Measurements from ENCODE around the gene RAVER2. TPM values are rescaled to one million over a fixed set of nuclear protein-coding genes. Genes with fewer than 3 reads are reported as not detected.

RAVER2 gene
- polyA plus RNA-seq, 3 donors: 0.38 to 1.3 (median 0.69) TPM

- H3K27ac ChIP-seq (ENCODE audit: low read depth in 1 of 2, low read length in 2 of 2): no peak overlapping the region
- H4K20me1 ChIP-seq (ENCODE audit: insufficient read depth, low read length): no peaks in the 10 kb centered on the region
- H3K4me3 ChIP-seq (replicated peaks in 1 of 3; ENCODE audit: low read depth in 2 of 3, low read length in 3 of 3): no peak overlapping the region
- H3K4me1 ChIP-seq (ENCODE audit: control insufficient read depth in 1 of 2, insufficient read depth in 2 of 2, low read length in 2 of 2): no peaks in the 10 kb centered on the region
- no peak overlapping the region for H2AFZ ChIP-seq (ENCODE audit: insufficient read depth, low read depth, low read length, poor library complexity, severe bottlenecking)
- no peaks in the 10 kb centered on the region for H3K9me3 ChIP-seq (replicated peaks in 1 of 2; ENCODE audit: control insufficient read depth in 1 of 2, insufficient read depth in 1 of 2, low read length in 2 of 2)
- H3K79me2 ChIP-seq (ENCODE audit: insufficient read depth, low read length): no peaks in the 10 kb centered on the region
- peaks cover 3 to 4% of the 10 kb centered on the region in 2 donors for H3K36me3 Mint-ChIP-seq
- H3K4me3 Mint-ChIP-seq: no peak overlapping the region
- no peaks in the 10 kb centered on the region for H3K36me3 ChIP-seq (replicated peaks in 1 of 2; ENCODE audit: control insufficient read depth in 1 of 2, insufficient read depth in 2 of 2, low read length in 2 of 2)
- intact Hi-C loops (cut with micrococcal nuclease): no loop called here
- no CpG with 5 or more reads among the region's 6 CpGs for WGBS (ENCODE audit: insufficient coverage)
- H3K4me1 Mint-ChIP-seq: no peaks in the 10 kb centered on the region
- TF ChIP-seq CTCF (IDR thresholded peaks at IDR 0.05): no peak
- no peaks in the 10 kb centered on the region for H3K27me3 Mint-ChIP-seq (ENCODE audit: low read depth in 3 of 3)
- H3K4me2 ChIP-seq (replicated peaks; ENCODE audit: extremely low read depth, low read length, poor library complexity, severe bottlenecking): no peak overlapping the region
- no peak overlapping the region for H3K9ac ChIP-seq (ENCODE audit: insufficient read depth, low read length, poor library complexity, severe bottlenecking)
- no peaks in the 10 kb centered on the region for H3K9me3 Mint-ChIP-seq
- no peaks in the 10 kb centered on the region for H3K27me3 ChIP-seq (ENCODE audit: control insufficient read depth in 2 of 2, insufficient read depth in 2 of 2, low read length in 2 of 2)
- H3K27ac Mint-ChIP-seq: no peak overlapping the region
- no peak for DNase-seq
Observed at GRCh38 chr1:64801851-64802523, 57.1 kb downstream of the RAVER2 start.

- H3K4me2 ChIP-seq (replicated peaks; ENCODE audit: extremely low read depth, low read length, poor library complexity, severe bottlenecking): no peak overlapping the region
- no peaks in the 10 kb centered on the region for H3K27me3 ChIP-seq (ENCODE audit: control insufficient read depth in 2 of 2, insufficient read depth in 2 of 2, low read length in 2 of 2)
- H2AFZ ChIP-seq (ENCODE audit: insufficient read depth, low read depth, low read length, poor library complexity, severe bottlenecking): no peak overlapping the region
- H3K4me3 ChIP-seq (replicated peaks in 1 of 3; ENCODE audit: low read depth in 2 of 3, low read length in 3 of 3): no peak overlapping the region
- no peak overlapping the region for H3K9ac ChIP-seq (ENCODE audit: insufficient read depth, low read length, poor library complexity, severe bottlenecking)
- no peaks in the 10 kb centered on the region for H3K79me2 ChIP-seq (ENCODE audit: insufficient read depth, low read length)
- no peaks in the 10 kb centered on the region for H3K9me3 Mint-ChIP-seq
- peaks cover 0 to 3% of the 10 kb centered on the region in 2 donors for H3K36me3 Mint-ChIP-seq
- no peaks in the 10 kb centered on the region for H3K4me1 Mint-ChIP-seq
- no peak for DNase-seq
- no peak overlapping the region for H3K27ac Mint-ChIP-seq
- intact Hi-C loops (cut with micrococcal nuclease): no loop called here
- no peaks in the 10 kb centered on the region for H3K4me1 ChIP-seq (ENCODE audit: control insufficient read depth in 1 of 2, insufficient read depth in 2 of 2, low read length in 2 of 2)
- H3K27ac ChIP-seq (ENCODE audit: low read depth in 1 of 2, low read length in 2 of 2): no peak overlapping the region
- TF ChIP-seq CTCF (IDR thresholded peaks at IDR 0.05): no peak
- no peaks in the 10 kb centered on the region for H3K9me3 ChIP-seq (replicated peaks in 1 of 2; ENCODE audit: control insufficient read depth in 1 of 2, insufficient read depth in 1 of 2, low read length in 2 of 2)
- H3K4me3 Mint-ChIP-seq: no peak overlapping the region
- no peaks in the 10 kb centered on the region for H3K36me3 ChIP-seq (replicated peaks in 1 of 2; ENCODE audit: control insufficient read depth in 1 of 2, insufficient read depth in 2 of 2, low read length in 2 of 2)
- no peaks in the 10 kb centered on the region for H4K20me1 ChIP-seq (ENCODE audit: insufficient read depth, low read length)
- no peaks in the 10 kb centered on the region for H3K27me3 Mint-ChIP-seq (ENCODE audit: low read depth in 3 of 3)
Observed at GRCh38 chr1:64809309-64809708, 64.4 kb downstream of the RAVER2 start.

All from CD14-positive monocyte (primary cell).